ENCODE results near the gene GRAMD2B. TPM values are rescaled to one million over a fixed set of nuclear protein-coding genes. Genes with fewer than 3 reads are reported as not detected.

The GRAMD2B gene
- total RNA-seq, 6 experiments from 2014 or later: 69.2 to 154 (median 80.5) TPM

GRCh38 chr5:126519637-126520592, 96.7 kb downstream of the GRAMD2B start:
- H3K4me3 Mint-ChIP-seq: peak overlapping the region; percentile 20
- no peak for TF ChIP-seq CTCF (IDR thresholded peaks at IDR 0.05)
- H3K27ac Mint-ChIP-seq: peak overlapping the region; percentile 1; the same call in 1 of the 2 replicates
- H3K36me3 Mint-ChIP-seq (ENCODE audit: low read depth): no peaks in the 10 kb centered on the region
- peaks cover 51% of the 10 kb centered on the region for H3K4me1 Mint-ChIP-seq (ENCODE audit: low read depth)
- H3K27me3 Mint-ChIP-seq (ENCODE audit: insufficient read depth): no peaks in the 10 kb centered on the region
- H3K9me3 Mint-ChIP-seq: no peaks in the 10 kb centered on the region
- DNase-seq: no peak

GRCh38 chr5:126520593-126520953, 97.4 kb downstream of the GRAMD2B start:
- H3K4me1 Mint-ChIP-seq (ENCODE audit: low read depth): peaks cover 44% of the 10 kb centered on the region
- no peak for TF ChIP-seq CTCF (IDR thresholded peaks at IDR 0.05)
- H3K36me3 Mint-ChIP-seq (ENCODE audit: low read depth): no peaks in the 10 kb centered on the region
- H3K4me3 Mint-ChIP-seq: no peak overlapping the region
- H3K27me3 Mint-ChIP-seq (ENCODE audit: insufficient read depth): no peaks in the 10 kb centered on the region
- H3K27ac Mint-ChIP-seq: no peak overlapping the region
- H3K9me3 Mint-ChIP-seq: no peaks in the 10 kb centered on the region
- DNase-seq: no peak

GRCh38 chr5:126521130-126521529, 97.9 kb downstream of the GRAMD2B start:
- H3K36me3 Mint-ChIP-seq (ENCODE audit: low read depth): no peaks in the 10 kb centered on the region
- TF ChIP-seq CTCF (IDR thresholded peaks at IDR 0.05): no peak
- H3K4me3 Mint-ChIP-seq: no peak overlapping the region
- H3K9me3 Mint-ChIP-seq: no peaks in the 10 kb centered on the region
- no peaks in the 10 kb centered on the region for H3K27me3 Mint-ChIP-seq (ENCODE audit: insufficient read depth)
- no peak overlapping the region for H3K27ac Mint-ChIP-seq
- DNase-seq: no peak
- peaks cover 39% of the 10 kb centered on the region for H3K4me1 Mint-ChIP-seq (ENCODE audit: low read depth)

GRCh38 chr5:126523818-126524510, 100.8 kb downstream of the GRAMD2B start:
- TF ChIP-seq CTCF (IDR thresholded peaks at IDR 0.05): no peak
- no peak overlapping the region for H3K27ac Mint-ChIP-seq
- no peaks in the 10 kb centered on the region for H3K36me3 Mint-ChIP-seq (ENCODE audit: low read depth)
- H3K4me3 Mint-ChIP-seq: no peak overlapping the region
- no peaks in the 10 kb centered on the region for H3K9me3 Mint-ChIP-seq
- H3K27me3 Mint-ChIP-seq (ENCODE audit: insufficient read depth): no peaks in the 10 kb centered on the region
- no peak for DNase-seq
- peaks cover 36% of the 10 kb centered on the region for H3K4me1 Mint-ChIP-seq (ENCODE audit: low read depth)

- no peak for DNase-seq
- no peak overlapping the region for H3K27ac Mint-ChIP-seq
These were observed 102.5 kb downstream of the GRAMD2B start for GRCh38 chr5:126525630-126526245.

More at GRCh38 chr5:126525630-126526245, 102.5 kb downstream of the GRAMD2B start:
- no peaks in the 10 kb centered on the region for H3K36me3 Mint-ChIP-seq (ENCODE audit: low read depth)
- H3K27me3 Mint-ChIP-seq (ENCODE audit: insufficient read depth): no peaks in the 10 kb centered on the region; the same call in 1 of the 2 replicates
- no peak overlapping the region for H3K4me3 Mint-ChIP-seq
- no peak for TF ChIP-seq CTCF (IDR thresholded peaks at IDR 0.05)
- H3K9me3 Mint-ChIP-seq: no peaks in the 10 kb centered on the region
- peaks cover 21% of the 10 kb centered on the region for H3K4me1 Mint-ChIP-seq (ENCODE audit: low read depth)
